ENCODE data around the gene AMD1. TPM values are rescaled to one million over a fixed set of nuclear protein-coding genes. Genes with fewer than 3 reads are reported as not detected.
A peak's percentile ranks its signal among the peaks of the same experiment; 100 is the strongest.
"Not testable (repeated sequence)": the region's sequence is repeated elsewhere in the genome, so short reads cannot be mapped to it uniquely, and the experiment has no call there.

Gene AMD1
- 95.7 TPM for polyA plus RNA-seq (2012; ENCODE audit: insufficient read depth, insufficient read length)

DNA sequence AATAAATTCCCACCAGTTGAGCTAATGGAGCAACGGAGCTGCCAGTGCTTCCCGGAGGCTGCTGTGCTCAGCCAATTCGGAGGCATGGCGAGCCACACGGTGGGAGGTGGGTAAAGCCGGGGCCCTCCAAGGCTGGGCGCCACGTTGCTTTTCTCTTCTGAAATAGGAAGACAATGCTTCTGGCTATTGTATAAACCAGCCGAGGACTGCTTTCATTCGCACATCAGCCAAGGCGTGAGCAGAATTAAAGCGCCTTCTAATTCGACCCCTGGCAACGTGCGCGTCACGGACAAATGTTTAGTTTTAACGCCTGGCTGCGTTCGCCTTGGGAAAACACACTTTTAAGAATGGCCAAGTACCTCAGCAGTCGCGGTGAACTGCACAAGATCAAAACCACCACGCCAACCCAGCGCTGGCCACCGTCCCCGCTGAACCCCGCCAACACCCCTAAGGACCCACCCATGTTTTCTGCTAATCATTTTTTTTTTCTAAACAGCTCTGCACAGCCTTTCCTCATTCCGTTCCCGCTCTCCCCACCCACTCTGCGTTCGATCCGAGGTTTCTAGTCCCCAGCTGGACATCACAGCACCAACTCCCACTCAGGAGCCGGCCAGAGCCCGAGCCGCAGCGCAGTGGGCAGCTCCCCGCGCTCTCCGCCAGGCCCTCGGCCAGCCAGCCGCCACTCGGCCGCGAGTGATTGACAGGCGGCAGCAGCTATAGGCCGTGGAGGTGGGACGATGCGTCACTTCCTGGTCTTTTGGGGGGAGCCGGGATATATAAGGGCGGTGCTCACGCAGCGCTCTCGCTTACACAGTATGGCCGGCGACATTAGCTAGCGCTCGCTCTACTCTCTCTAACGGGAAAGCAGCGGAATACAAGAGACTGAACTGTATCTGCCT lies at the start of gene AMD1:
Gene AMD1 (plus strand): TSS at position 805 of the 899 bp plus-strand sequence. CDS start 321 bp downstream, outside the sequence.
- H3K4me3 ChIP-seq (ENCODE audit: low read length): peak within 1 kb of the TSS; percentile 87
- peak; percentile 96 for DNase-seq (ENCODE audit: low read depth, low spot score)

DNA sequence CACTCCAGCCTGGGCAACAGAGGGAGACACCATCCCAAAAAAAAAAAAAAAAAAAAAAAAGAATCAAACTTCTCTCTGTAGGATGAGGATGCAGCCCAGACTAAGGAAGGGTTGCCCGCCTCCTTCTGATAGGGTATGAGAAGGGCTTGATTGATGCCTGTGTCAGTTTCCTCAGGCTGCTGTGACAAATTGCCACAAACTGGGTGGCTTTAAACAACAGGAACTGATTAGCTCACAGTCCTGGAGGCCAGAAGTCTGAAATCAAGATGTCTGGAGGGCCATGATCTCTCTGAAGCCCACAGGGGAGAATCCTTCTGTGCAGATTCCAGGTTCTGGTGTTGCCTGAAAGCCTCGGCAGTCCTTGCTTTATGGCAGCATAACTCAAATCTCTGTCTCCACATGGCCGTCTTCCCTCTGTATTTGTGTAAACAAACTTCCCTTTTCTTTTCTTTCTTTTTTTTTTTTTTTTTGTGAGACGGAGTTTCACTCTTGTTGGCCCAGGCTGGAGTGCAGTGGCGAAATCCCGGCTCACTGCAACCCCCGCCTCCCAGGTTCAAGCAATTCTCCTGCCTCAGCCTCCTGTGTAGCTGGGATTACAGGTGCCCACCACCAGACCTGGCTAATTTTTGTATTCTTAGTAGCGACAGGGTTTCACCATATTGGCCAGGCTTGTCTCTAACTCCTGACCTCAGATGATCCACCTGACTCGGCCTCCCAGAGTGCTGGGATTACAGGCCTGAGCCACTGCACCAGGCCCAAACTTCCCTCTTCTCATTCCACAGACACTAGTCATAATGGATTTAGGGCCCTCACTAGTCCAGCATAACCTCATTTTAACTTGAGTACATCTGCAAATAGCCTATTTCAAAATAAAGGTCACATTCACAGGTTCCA lies 48.1 kb upstream of the AMD1 start:
- DNase-seq (ENCODE audit: low read depth, low spot score): no peak
- H3K4me3 ChIP-seq (ENCODE audit: low read length): no peak overlapping the region

DNA sequence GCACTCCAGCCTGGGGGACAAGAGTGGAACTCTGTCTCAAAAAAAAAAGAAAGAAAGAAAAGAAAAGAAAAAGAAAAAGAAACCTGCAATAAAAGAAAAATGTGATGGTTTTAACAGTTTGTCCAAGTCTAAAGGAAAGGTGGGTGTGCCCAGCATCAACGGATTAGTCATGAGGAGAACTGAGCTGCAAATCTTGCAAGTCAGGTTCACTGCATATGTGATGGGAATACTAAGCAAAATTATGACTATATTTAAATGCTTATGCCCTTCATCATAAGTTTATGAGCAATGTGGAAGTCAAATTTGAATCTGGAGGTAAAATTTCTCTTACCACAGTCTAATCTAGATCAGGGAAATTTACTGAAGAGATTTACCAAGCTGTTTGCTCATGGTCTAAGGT lies 46.2 kb upstream of the AMD1 start:
- H3K4me3 ChIP-seq (ENCODE audit: low read length): no peak overlapping the region
- DNase-seq (ENCODE audit: low read depth, low spot score): no peak

DNA sequence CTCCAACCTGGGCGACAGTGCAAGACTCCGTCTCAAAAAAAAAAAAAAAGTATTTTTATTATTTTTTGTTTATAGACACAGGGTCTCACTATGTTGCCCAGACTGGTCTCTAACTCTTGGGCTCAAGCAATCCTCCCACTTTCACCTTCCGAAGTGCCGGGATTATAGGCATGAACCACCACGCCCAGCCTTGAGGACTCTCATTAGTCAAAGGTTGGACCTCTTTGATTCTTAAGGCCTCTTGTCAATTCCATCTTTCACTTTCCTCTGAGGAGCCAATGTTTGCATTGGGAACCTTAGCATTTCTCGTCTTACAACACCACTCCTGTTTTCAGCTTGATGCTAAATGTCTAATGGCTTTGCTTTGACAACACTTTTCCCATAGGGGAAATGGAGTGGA lies 43.2 kb upstream of the AMD1 start:
- H3K4me3 ChIP-seq (ENCODE audit: low read length): no peak overlapping the region
- DNase-seq (ENCODE audit: low read depth, low spot score): no peak

DNA sequence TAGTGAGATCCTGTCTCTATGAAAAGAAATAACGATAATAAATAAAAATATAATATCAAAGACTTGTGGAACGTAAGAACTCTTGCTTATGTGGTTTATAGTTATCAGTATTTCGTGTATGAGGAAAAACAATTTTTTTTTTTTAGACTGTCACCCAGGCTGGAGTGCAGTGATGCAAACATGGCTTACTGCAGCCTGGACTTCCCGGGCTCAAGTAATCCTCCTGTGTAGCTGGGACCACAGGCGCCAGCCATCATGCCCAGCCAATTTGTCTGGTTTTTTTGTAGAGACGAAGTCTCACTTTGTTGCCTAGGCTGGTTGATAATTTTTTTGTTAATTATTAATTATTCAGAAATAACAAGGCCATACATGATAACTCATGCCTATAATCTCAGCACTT lies 40.8 kb upstream of the AMD1 start:
- DNase-seq (ENCODE audit: low read depth, low spot score): no peak
- H3K4me3 ChIP-seq (ENCODE audit: low read length): no peak overlapping the region

DNA sequence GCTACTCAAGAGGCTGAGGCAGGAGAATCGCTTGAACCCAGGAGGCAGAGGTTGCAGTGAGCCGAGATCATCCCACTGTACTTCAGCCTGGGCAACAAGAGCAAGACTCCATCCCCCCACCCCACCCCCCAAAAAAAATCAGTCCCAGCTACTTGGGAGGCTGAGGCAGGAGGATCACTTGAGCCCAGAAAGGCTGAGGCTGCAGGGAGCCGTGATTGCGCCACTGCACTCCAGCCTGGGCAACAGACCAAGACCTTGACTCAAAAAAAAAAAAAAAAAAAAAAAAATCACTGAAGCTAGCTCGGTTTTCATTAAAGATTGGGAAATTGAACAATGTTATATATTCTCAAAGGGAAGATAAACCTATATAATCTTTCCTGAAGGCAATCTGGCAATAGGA lies 38.8 kb upstream of the AMD1 start:
- not testable (repeated sequence) for DNase-seq (ENCODE audit: low read depth, low spot score); H3K4me3 ChIP-seq (ENCODE audit: low read length)

DNA sequence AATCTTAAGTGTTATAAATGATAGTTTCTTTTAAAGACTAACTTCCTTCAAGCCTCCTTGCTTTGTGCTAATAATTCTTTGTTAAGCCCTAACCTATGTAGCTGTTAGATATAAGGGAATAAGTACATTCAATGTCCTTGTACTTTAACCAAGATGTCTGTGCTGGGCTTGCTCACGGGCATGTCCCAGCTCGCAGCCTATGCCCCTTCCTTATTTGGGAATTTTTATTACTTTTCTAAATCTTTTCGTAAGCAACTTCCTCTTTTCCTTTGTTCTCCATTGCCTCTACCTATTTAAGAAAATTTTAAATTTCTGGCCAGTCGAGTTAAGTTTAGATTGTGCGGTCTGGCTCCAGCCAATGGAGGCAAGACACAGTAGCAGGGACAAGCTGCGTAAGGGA lies 33.3 kb upstream of the AMD1 start:
- no peak overlapping the region for H3K4me3 ChIP-seq (ENCODE audit: low read length)
- DNase-seq (ENCODE audit: low read depth, low spot score): no peak

DNA sequence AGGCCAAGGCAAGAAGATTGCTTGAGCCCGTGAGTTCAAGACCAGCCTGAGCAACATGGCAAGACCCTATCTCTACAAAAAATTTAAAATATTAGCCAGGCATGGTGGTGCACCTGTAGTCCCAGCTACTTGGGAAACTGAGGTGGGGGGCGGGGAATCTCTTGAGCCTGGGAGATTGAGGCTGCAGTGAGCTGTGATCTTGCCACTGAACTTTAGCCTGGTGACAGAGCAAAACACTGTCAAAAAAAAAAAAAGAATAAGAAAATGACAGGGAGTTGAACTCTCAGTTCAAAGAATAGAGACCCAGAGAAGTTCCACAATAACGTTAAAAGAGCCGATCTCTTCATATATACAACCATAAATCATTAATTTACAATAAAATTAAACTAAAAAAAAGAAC lies 24.8 kb upstream of the AMD1 start:
- DNase-seq (ENCODE audit: low read depth, low spot score): no peak
- no peak overlapping the region for H3K4me3 ChIP-seq (ENCODE audit: low read length)

DNA sequence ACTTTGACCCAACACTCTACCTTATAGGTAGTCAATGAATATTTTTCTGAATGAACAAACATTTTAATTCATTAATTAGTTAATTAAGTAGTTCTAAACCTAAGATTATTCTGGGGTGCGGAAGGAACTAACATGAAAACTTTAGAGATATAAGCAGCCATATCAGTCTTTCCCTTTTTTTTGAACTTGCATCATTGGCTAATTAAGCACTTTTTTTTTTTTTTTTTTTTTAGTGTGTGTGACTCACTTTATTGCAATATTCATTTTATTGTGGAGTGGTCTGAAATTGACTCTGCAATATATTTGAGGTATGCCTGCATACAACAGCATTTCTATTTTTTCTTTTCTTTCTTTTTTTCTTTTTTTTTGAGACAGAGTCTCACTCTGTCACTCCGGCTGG lies 21.8 kb upstream of the AMD1 start:
- no peak for DNase-seq (ENCODE audit: low read depth, low spot score)
- H3K4me3 ChIP-seq (ENCODE audit: low read length): no peak overlapping the region

DNA sequence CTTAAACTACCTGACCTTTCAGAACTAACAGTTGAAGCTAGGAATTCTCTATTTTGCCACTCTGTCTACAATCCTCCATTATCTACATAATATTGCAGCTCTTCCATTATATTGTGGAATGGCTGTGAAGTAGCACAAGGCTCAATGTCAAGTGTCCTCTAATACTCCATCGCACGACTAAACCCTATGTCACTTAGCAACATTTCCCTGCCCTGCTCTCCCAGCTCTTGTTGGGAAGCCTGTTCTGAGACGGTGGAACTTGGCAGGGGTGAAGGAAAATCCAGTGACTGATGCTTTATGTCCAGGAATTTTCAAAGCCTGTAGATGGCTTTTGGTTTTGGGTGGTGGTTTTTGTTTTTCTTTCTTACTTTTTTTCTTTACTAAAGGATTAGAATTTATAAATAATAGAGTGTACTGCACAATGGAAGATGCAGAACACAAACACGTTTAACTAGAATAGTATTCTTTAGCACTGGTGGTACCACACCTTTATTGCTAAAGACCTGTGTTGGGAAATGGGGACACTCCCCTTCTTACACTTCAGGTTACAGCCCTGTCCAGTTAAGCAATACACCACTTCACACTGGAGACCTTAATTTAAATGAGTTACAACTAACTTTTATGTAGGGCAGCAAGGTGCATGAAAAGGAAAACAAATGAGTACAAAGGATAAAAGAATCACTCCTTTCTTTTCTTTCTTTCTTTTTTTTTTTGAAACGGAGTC lies 20.7 kb upstream of the AMD1 start:
- no peak for DNase-seq (ENCODE audit: low read depth, low spot score)
- no peak overlapping the region for H3K4me3 ChIP-seq (ENCODE audit: low read length)

DNA sequence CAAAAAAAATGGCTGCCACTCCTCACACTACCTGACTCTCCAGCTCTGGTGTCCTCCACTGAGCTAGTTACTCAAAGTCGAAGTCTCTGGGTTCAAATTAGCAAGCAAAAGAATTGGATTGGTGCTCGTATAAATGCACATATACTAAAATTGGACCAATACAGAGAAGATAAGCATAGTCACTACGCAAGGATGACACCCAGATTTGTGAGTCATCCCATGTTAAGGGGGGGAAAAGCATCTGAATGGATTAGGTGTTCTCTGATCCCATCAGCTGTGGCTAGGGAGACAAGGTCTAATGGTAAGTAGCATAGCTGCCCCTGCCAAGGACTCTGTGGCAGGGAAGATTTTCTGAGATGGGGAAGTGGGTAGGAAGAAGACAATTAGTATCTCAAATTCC lies 18.3 kb upstream of the AMD1 start:
- H3K4me3 ChIP-seq (ENCODE audit: low read length): no peak overlapping the region
- DNase-seq (ENCODE audit: low read depth, low spot score): no peak

DNA sequence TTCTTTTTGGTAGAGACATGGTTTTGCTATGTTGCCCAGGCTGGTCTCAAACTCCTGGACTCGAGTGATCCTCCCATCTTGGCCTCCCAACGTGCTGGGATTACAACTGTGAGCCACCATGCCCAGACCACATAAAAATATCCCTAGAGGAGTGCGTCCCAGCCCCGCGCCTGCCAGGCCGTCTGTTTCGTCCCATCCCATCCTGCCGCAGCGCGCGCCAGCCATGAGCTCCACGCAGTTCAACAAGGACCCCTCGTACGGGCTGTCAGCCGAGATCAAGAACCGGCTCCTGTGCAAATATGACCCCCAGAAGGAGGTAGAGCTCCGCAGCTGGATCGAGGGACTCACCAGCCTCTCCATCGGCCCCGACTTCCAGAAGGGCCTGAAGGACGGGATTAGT lies 16.6 kb upstream of the AMD1 start:
- no peak for DNase-seq (ENCODE audit: low read depth, low spot score)
- H3K4me3 ChIP-seq (ENCODE audit: low read length): no peak overlapping the region

DNA sequence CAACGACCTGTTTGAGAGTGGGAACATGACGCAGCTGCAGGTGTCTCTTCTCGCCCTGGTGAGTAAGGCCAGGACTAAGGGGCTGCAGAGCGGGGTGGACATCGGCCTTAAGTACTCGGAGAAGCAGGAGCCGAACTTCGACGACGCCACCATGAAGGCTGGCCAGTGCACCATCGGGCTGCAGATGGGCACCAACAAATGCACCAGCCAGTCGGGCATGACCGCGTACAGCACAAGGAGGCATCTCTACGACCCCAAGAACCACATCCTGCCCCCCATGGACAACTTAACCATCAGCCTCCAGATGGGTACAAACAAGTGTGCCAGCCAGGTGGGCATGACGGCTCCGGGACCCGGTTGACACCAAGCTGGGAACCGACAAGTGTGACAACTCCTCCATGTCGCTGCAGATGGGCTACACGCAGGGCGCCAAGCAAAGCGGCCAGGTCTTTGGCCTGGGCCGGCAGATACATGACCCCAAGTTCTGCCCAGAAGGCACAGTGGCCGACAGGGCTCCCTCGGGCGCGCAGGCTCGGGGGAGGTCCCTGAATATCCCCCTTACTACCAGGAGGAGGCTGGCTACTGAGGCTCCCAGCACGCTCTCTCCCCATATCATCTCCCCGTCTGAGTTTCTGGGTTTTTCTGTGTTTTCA lies 15.9 kb upstream of the AMD1 start:
- no peak overlapping the region for H3K4me3 ChIP-seq (ENCODE audit: low read length)
- DNase-seq (ENCODE audit: low read depth, low spot score): no peak

DNA sequence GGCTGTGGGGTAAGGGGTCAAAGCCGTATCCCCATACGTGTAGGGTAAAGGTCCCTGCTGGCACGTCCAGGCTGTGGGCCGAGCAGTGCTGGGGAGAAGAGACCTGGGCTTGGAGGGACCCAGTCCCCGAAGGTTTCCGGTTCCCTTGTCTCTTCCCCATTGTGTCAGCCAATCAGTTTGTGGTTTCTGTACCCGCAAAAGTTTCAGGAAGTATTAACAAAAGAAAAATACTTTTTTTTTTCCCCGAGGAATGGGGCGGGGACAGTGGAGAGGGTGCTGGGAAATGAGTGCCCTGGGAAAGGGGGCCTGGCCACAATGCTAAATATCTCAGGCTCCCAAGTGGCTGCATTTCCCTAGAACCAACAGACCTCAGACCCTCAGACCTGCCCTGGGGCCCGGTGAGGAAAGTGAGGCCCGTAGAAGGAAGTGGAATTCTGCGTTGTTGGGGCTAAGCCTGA lies 15.2 kb upstream of the AMD1 start:
- no peak for DNase-seq (ENCODE audit: low read depth, low spot score)
- H3K4me3 ChIP-seq (ENCODE audit: low read length): no peak overlapping the region

DNA sequence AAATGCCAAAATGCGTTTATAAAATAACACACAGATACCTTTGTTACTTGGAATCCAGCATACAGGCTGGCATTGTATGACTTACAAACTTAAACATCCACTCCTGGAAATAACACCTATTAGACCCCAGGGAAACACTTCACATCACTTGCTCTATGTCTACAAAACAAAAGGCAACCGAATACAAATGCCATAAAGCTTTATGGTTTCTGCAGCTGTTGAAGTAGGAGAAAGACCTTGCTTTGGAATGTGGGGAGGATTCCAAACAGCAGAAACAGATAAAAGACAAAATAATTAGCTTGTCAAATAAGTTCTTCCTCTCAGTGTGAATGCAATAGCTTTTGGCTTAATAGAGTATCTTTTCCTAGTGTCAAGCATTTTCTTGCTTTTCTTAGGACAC lies 9.8 kb upstream of the AMD1 start:
- H3K4me3 ChIP-seq (ENCODE audit: low read length): no peak overlapping the region
- DNase-seq (ENCODE audit: low read depth, low spot score): no peak

DNA sequence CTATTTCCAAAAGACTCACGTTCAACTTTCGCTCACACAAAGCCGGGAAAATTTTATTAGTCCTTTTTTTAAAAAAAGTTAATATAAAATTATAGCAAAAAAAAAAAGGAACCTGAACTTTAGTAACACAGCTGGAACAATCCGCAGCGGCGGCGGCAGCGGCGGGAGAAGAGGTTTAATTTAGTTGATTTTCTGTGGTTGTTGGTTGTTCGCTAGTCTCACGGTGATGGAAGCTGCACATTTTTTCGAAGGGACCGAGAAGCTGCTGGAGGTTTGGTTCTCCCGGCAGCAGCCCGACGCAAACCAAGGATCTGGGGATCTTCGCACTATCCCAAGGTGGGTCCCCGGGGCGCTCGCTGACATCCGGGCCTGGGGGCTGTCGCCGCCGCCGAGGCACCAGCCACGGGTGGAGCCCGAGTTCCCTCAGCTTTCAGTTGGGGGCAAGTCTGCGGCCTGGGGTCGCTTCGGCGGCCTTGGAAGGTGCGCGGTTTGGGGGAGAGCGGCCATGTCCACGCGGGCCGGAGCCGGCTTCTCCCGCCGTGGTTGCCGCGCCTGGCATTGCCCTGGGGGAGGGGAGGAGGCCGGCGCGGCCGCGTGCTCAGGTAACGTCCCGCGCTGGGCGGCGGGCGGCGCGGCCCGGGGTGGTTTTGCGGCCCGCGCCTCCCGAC lies 429 bp downstream of the AMD1 start:
- peak overlapping the region; percentile 87 for H3K4me3 ChIP-seq (ENCODE audit: low read length)
- no peak for DNase-seq (ENCODE audit: low read depth, low spot score)

DNA sequence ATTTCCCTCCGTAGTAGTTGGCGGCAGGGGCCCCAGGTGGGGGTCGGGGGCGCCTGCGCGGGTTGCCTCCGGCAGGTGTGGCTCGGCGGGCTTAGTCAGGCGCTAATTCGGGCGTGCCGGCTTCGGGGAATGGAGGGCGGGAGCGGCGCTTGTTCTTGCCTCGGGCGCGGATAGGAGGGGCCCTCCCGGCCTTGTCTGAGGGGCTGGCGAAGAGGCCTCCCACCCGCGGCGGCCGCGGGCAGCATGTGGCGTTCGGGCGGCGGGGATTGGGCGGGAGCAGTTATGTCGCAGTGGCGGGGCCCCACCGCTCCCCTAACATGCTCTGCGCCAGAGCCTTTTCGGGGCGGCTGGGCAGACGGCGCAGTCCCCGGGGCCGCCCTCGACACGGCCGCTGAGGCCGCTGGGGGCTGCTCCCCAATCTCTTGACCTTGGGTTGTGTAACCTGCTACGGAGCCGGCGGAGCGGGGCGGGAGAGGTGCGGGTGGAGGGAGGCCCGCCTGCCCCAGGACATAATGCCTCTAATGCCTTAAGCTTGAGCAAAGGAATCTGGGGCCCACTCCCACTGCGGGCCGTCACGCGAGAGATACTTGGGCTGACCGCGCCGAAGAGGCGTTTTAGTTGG lies 1.1 kb downstream of the AMD1 start:
- no peak for DNase-seq (ENCODE audit: low read depth, low spot score)
- H3K4me3 ChIP-seq (ENCODE audit: low read length): peak overlapping the region; percentile 87

DNA sequence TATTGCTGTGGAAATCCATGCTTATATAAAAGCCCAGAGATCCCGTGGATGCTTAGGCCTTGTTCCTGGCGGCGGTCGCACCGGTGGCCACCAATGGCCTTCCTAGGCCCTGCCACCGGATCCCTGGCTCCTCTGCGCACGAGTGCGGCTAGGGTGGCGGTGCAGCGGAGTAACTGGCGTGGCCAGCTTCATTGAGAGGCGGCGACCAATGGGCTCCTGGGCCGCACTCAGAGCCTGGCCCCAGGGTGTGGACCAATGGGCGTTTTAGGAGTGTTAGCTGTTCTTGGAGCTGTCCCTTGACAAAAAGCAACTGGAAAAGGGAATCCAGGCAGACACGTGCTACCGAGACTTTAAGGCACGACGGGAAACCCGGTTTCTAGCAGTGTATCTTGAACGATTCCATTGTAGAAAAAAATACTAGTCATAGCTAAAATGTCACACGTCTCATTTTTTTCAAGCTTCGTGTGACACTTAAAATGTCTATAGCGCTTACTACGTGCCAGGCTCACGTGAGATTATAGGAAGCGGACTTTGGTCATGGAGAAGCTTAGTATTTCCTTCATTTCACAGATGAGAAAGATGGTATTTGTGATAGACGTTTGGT lies 1.7 kb downstream of the AMD1 start:
- H3K4me3 ChIP-seq (ENCODE audit: low read length): peak overlapping the region; percentile 87
- peak; percentile 39 for DNase-seq (ENCODE audit: low read depth, low spot score)
